ENCODE measurements around the gene HECTD4. TPM values are rescaled to one million over a fixed set of nuclear protein-coding genes. Genes with fewer than 3 reads are reported as not detected.
"Not testable (repeated sequence)": the region's sequence is repeated elsewhere in the genome, so short reads cannot be mapped to it uniquely, and the experiment has no call there.

HECTD4 gene
- total RNA-seq, 1 donor from 2014 or later, result 66.0 TPM

GRCh38 chr12:112158461-112159145 is 223.6 kb downstream of the HECTD4 start:
- not testable (repeated sequence) for DNase-seq

- DNase-seq, result no peak
These were observed 228.4 kb downstream of the HECTD4 start for GRCh38 chr12:112153893-112154219.

GRCh38 chr12:112153181-112153892 is 228.9 kb downstream of the HECTD4 start:
- DNase-seq, result no peak

GRCh38 chr12:112151766-112152541 is 230.3 kb downstream of the HECTD4 start:
- DNase-seq, result no peak

GRCh38 chr12:112149596-112149995 is 232.6 kb downstream of the HECTD4 start:
- no peak for DNase-seq

GRCh38 chr12:112148031-112148513 is 234.2 kb downstream of the HECTD4 start:
- no peak for DNase-seq

GRCh38 chr12:112146123-112146522 is 236.1 kb downstream of the HECTD4 start:
- DNase-seq, result no peak

- no peak for DNase-seq
These were observed 241.5 kb downstream of the HECTD4 start for GRCh38 chr12:112140728-112141127.

GRCh38 chr12:112134731-112135130 is 247.5 kb downstream of the HECTD4 start:
- DNase-seq, result no peak

GRCh38 chr12:112133418-112133817 is 248.8 kb downstream of the HECTD4 start:
- DNase-seq, result no peak

- no peak for DNase-seq
These were observed 250.5 kb downstream of the HECTD4 start for GRCh38 chr12:112131686-112132085.

- DNase-seq, result no peak
These were observed 251.7 kb downstream of the HECTD4 start for GRCh38 chr12:112130441-112130998.

- DNase-seq, result no peak
These were observed 255.3 kb downstream of the HECTD4 start for GRCh38 chr12:112126911-112127310.

GRCh38 chr12:112126000-112126438 is 256.2 kb downstream of the HECTD4 start:
- DNase-seq, result no peak

- peak; percentile 96 for DNase-seq
These were observed 256.8 kb downstream of the HECTD4 start, which contains the start of gene TRAFD1 for GRCh38 chr12:112125250-112125999. Gene TRAFD1, plus strand, starts transcription at chr12:112125560. Its CDS starts 4,963 bp downstream, at chr12:112130523.

GRCh38 chr12:112124918-112125249 is 257.3 kb downstream of the HECTD4 start:
- no peak for DNase-seq

- no peak for DNase-seq
These were observed 259.2 kb downstream of the HECTD4 start for GRCh38 chr12:112122823-112123690.

- DNase-seq, result peak; percentile 57
These were observed 260.3 kb downstream of the HECTD4 start for GRCh38 chr12:112121780-112122565.

- DNase-seq, result no peak
These were observed 264.5 kb downstream of the HECTD4 start for GRCh38 chr12:112117685-112118084.

All from skin of body (tissue), 2 donors.